GM19463 (cell line): ENCODE results near the gene PGLYRP2.
"Not testable (repeated sequence)": the region's sequence is repeated elsewhere in the genome, so short reads cannot be mapped to it uniquely, and the experiment has no call there.

Source experiments
- ATAC-seq: cut with Tn5 transposase; IDR thresholded peaks from one replicate; pipeline ENCODE4 v1.9.1; 2021; ENCODE audit warnings: mild to moderate bottlenecking, moderate library complexity; ENCODE audit not compliant: unreplicated experiment

Gene PGLYRP2

GRCh38 chr19:15488489-15489226 is 9.4 kb upstream of the PGLYRP2 start:
- ATAC-seq: no peak

GRCh38 chr19:15487038-15487437 is 7.7 kb upstream of the PGLYRP2 start:
- no peak for ATAC-seq

- ATAC-seq: not testable (repeated sequence)
Measured at GRCh38 chr19:15485768-15486167, 6.5 kb upstream of the PGLYRP2 start.

GRCh38 chr19:15480996-15481395 is 1.7 kb upstream of the PGLYRP2 start:
- ATAC-seq: not testable (repeated sequence)

DNA sequence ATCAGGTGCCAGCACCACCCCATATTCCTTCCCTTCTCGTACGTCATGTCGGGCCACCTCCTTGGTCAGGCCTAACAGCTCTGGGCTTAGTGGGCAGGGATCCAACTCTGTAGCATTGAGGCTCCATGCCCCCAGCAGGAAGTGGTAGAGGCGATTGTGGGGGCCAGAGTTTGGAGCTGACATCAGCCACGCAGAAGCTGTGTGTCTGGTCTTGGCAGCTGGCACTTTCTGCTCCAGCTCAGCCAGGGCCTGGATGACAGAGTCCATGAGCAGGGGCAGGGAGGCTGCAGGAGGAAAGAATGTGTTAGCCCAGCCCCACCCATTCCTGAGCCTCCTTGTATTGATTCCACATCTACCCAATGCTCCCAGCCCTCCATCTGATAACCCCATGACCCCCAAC is 3.0 kb downstream of the PGLYRP2 start:
- no peak for ATAC-seq

DNA sequence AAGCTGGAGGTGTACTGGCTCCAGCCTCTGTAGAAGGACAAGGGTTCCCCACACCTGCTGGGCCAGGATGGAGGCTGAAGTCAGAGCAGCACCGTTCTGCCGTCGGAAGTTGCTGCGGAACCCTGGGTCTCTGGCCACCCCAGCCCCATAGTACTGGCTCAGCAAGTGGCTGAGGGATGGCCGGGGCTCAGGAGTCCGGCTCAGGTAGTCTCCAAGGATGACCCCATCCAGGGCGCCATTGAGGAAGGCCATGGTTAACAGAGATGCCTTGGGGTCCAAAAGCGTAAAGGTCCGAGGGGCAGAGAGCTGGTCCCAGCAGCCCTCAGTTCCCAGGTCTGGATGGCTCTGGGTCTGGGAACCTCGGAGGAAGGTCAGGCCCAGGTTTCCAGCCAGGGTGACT is 3.7 kb downstream of the PGLYRP2 start:
- ATAC-seq: no peak

DNA sequence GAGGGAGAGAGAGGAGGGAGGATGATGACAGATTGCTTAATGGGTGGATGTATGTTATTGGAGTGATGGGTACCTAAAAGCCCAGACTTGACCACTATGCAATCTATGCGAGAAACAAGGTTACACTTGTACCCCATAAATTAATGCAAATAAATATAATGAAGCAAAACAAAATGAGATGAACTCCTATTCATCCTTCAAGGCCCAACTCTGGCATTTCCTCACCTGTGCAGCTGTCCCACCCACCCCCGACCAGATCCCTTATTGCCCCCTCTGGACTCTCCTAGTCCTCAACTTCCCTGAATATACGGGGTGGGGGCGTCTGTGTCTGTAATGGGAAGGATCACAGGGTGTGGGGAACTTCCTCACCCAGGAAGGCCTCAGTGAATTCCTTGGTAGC is 4.1 kb downstream of the PGLYRP2 start:
- ATAC-seq: no peak

DNA sequence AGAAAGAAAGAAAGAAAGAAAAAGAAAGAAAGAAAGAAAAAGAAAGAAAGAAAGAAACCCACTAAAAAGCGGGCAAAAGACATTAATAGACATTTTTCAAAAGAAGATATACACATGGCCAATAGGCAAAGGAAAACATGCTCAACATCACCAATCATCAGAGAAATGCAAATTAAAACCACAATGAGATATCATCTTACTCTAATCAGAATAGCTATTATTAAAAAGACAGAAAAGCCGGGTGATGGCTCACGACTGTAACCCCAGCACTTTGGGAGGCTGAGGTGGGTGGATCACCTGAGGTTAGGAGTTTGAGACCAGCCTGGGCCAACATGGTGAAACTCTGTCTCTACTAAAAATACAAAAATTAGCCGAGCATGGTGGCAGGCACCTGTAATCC is 5.5 kb downstream of the PGLYRP2 start:
- not testable (repeated sequence) for ATAC-seq

- no peak for ATAC-seq
Measured at GRCh38 chr19:15471639-15472101, 7.6 kb downstream of the PGLYRP2 start.

DNA sequence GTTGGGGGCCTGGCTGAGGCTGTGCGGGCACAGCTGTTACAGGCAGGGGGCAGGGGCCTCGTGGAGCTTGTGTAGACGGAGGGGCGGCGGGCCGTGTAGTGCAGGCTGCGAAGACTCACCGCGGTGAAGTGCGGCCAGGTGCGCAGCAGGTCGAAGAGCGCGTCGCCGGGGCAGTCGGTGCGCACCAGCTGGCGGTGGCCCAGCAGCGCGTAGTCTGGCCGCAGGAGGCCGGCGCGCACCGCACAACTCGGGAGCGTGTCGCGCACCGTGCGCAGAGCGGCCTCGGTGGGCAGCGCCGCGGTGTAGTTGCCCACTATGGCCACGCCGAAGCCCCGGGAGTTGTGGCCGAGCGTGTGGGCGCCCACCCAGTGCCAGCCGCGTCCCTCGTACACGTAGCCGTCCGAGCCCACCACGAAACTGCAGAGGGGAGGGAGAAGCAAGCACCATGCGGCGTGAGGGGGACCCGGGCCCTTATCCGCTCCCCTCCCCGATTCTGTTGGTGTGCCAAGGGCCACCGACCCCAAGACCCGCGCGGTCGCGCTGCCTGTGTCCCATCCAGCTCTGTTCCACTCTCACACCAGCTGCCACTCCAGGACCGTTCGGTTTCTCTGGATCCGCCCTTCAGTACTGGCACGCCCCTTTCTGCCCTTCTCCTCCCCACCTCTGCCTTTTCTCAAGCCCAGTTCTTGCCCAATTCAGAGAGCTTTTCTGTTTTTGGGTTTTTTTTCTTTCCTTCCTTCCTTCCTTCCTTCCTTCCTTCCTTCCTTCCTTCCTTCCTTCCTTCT is 9.6 kb downstream of the PGLYRP2 start:
- no peak for ATAC-seq

DNA sequence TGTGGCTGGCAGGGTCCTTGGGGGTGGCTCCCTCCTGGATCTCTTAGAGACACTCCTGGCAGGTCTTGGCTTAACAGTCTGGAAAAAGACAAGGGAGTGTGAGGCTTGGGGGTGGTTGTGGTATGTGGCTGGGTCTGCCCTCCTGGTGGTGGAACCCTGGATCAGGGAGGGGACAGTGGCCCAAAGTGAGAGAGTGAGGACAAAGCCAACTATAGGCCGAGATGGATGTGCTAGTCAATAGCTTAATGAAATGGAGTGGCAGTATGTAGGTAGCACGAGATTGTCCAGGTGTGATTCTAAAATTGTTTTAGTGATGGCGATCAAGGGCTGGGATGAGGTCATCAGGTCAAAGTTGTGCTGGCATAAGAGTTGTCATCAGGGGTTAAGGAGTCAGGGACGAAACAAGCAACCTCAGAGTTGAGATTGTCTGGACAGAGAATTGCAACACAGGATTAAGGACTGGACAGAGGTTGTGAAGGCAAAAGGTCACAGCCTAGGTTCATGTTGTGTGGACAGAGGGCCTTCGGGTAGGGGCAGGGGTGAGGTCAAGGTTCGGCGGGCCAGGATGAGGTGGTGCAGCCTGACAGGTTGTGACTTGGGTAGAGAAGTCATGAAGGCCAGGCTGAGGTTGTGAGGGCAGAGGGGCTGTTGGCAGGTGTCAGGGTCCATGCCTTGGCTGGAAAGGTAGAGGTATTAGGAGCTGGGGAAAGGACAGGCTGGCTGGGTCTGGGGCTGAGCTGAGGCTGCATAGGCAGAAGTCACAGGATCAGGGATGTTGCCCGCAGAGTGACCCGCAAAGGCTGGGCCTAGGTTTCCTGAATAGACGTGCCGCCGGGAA is 10.4 kb downstream of the PGLYRP2 start:
- no peak for ATAC-seq

GRCh38 chr19:15467734-15468214 is 11.5 kb downstream of the PGLYRP2 start:
- no peak for ATAC-seq

- peak; percentile 66 for ATAC-seq
Measured at GRCh38 chr19:15466851-15467733, 12.2 kb downstream of the PGLYRP2 start.

- ATAC-seq: peak; percentile 48
Measured at GRCh38 chr19:15464394-15465385, 14.6 kb downstream of the PGLYRP2 start, which contains the start of gene RASAL3. Gene RASAL3, minus strand, starts transcription at chr19:15464544. Its CDS starts 186 bp downstream, at chr19:15464358.

DNA sequence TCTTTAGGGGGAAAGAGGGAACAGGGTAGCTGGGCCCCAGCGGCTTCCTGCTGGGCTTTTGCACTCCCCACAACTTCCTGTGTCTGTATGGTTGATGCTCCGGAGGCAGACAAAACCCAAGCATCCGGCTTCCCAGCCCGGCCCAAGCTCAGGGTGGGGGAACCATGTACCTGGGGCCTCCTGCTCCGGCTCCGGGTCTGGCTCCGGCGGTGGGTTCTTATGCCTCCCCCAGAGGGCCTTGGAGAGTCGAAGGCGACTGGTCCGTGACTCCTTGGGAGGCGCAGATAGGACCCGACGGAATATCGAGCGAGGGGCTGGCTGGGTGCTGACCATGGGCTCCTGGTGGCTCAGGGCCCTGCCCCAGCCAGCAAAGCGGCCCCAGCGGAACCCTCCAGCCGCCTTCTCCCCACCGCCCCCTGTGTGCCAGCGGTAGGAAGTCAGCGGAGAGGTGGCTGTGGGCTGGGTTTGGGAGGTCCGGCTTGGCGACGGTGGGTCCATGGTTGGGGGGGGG is 15.4 kb downstream of the PGLYRP2 start:
- ATAC-seq: peak; percentile 17

- no peak for ATAC-seq
Measured at GRCh38 chr19:15461694-15462093, 17.6 kb downstream of the PGLYRP2 start.

GRCh38 chr19:15457701-15458484 is 21.4 kb downstream of the PGLYRP2 start:
- ATAC-seq: no peak
